Endothelial cell of umbilical vein (primary cell): ENCODE data around the gene KCNRG.

Source experiments
- EZH2 ChIP-seq: IDR thresholded peaks from 2 replicates; pipeline ENCODE4 v1.6.1; 2012; ENCODE audit warnings: borderline replicate concordance, low read depth, mild to moderate bottlenecking, moderate library complexity, low read length, inconsistent platforms; ENCODE audit not compliant: severe bottlenecking
- GATA2 ChIP-seq: IDR thresholded peaks from 2 replicates; pipeline ENCODE4 v1.7.0; 2011; ENCODE audit warnings: low read depth, mild to moderate bottlenecking, moderate library complexity, mixed read lengths, low read length; ENCODE audit not compliant: insufficient read length, insufficient read depth
- JUN ChIP-seq: IDR thresholded peaks from 2 replicates; pipeline ENCODE4 v1.6.1; 2011; ENCODE audit warnings: borderline replicate concordance, low read depth; ENCODE audit not compliant: insufficient read length, insufficient read depth
- MYC ChIP-seq: IDR thresholded peaks from one replicate; pipeline ENCODE4 v1.6.1; 2011; ENCODE audit warnings: mild to moderate bottlenecking, low read depth, low read length
- POLR2A ChIP-seq: IDR thresholded peaks from 2 replicates; pipeline ENCODE4 v1.6.1; 2012; ENCODE audit warnings: low read depth, mild to moderate bottlenecking, control low read depth, low read length
- POLR2AphosphoS5 ChIP-seq: IDR thresholded peaks from 2 replicates; pipeline ENCODE4 v1.6.1; 2012; ENCODE audit warnings: low read depth, mild to moderate bottlenecking, control low read depth, low read length, moderate library complexity; ENCODE audit not compliant: insufficient read depth
- TF ChIP-seq, protein P1 (sequence below), 2 donors: IDR thresholded peaks; 1 replicate in 1 of 2; 2 replicates in 1 of 2; pipeline ENCODE4 v1.5.1; 2011; ENCODE audit warnings: low read length in 2 of 2, mild to moderate bottlenecking in 2 of 2, moderate library complexity in 2 of 2, control low read depth in 1 of 2, inconsistent platforms in 1 of 2, low read depth in 1 of 2; ENCODE audit not compliant: insufficient read depth in 1 of 2; ENCODE audit errors: extremely low read depth in 1 of 2
- TF ChIP-seq, protein P2 (sequence below): IDR thresholded peaks from 2 replicates; pipeline ENCODE4 v1.6.1; 2011; ENCODE audit not compliant: insufficient read depth, insufficient read length

DNA sequence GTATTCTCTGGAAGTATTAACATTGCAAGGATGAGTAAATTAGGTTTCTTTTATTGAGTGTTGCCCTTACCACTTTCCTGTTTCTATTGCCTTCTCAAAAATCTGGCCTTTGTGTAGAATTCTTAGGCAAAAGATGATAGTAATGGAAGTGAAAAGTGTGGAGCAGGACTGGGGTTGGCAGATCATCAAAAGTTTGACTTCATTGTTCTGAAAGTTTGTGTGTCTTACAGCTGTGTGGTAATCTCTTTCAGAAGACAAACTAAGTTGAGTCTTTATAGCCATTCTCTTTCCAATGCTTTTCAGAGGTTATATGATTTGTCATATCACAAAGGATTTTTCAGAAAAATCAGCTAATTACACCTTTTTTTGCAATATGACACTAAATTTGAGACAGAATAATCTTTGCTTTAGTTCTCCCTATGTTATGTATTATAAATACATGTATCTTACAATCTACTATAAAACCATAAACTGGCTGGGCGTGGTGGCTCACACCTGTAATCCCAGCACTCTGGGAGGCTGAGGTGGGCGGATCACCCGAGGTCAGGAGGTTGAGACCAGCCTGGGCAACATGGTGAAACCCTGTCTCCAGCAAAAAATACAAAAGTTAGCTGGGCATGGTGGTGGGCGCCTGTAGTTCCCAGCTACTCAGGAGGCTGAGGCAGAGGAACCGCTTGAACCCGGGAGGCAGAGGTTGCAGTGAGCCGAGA, 8.7 kb upstream of the KCNRG start:
- TF ChIP-seq EZH2 (no peak), POLR2A (no peak), POLR2AphosphoS5 (no peak), JUN (no peak), MYC (no peak), GATA2 (no peak)
- TF ChIP-seq, protein P1, sequence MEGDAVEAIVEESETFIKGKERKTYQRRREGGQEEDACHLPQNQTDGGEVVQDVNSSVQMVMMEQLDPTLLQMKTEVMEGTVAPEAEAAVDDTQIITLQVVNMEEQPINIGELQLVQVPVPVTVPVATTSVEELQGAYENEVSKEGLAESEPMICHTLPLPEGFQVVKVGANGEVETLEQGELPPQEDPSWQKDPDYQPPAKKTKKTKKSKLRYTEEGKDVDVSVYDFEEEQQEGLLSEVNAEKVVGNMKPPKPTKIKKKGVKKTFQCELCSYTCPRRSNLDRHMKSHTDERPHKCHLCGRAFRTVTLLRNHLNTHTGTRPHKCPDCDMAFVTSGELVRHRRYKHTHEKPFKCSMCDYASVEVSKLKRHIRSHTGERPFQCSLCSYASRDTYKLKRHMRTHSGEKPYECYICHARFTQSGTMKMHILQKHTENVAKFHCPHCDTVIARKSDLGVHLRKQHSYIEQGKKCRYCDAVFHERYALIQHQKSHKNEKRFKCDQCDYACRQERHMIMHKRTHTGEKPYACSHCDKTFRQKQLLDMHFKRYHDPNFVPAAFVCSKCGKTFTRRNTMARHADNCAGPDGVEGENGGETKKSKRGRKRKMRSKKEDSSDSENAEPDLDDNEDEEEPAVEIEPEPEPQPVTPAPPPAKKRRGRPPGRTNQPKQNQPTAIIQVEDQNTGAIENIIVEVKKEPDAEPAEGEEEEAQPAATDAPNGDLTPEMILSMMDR (IDR thresholded peaks at IDR 0.05; ENCODE audit: extremely low read depth in 1 of 2, insufficient read depth in 1 of 2, low read depth in 1 of 2, low read length in 2 of 2): no peak
- TF ChIP-seq, protein P2, sequence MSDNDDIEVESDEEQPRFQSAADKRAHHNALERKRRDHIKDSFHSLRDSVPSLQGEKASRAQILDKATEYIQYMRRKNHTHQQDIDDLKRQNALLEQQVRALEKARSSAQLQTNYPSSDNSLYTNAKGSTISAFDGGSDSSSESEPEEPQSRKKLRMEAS: no peak
